Loucy (cell line): ENCODE measurements around the gene LCA5L.

Experiments
- H2AFZ ChIP-seq: fragments of 200-600 bp; sonication (generic); 2 replicates; pipeline ENCODE4 v1.6.0; 2016; ENCODE audit warnings: antibody characterized with exemption, mild to moderate bottlenecking, low read length, moderate library complexity
- H3F3A ChIP-seq: fragments of 200-600 bp; 2 replicates; pipeline ENCODE4 v1.6.0; 2016; ENCODE audit warnings: antibody characterized with exemption, low read depth, mild to moderate bottlenecking
- H3K27me3 ChIP-seq: fragments of 200-600 bp; sonication (generic); 2 replicates; pipeline ENCODE4 v1.6.1; 2014; ENCODE audit warnings: low read length, mild to moderate bottlenecking; ENCODE audit not compliant: insufficient read depth, poor library complexity, severe bottlenecking
- H3K36me3 ChIP-seq: fragments of 200-600 bp; sonication (generic); 2 replicates; pipeline ENCODE4 v1.6.1; 2016; ENCODE audit warnings: low read length; ENCODE audit not compliant: insufficient read depth
- H3K4me1 ChIP-seq: fragments of 200-600 bp; sonication (generic); 2 replicates; pipeline ENCODE4 v1.5.1; 2014; ENCODE audit warnings: low read length, mild to moderate bottlenecking; ENCODE audit not compliant: insufficient read depth, poor library complexity, severe bottlenecking
- H3K4me2 ChIP-seq: fragments of 200-600 bp; sonication (generic); 2 replicates; pipeline ENCODE4 v1.6.0; 2014; ENCODE audit warnings: antibody characterized with exemption, low read length, low read depth, mild to moderate bottlenecking; ENCODE audit not compliant: poor library complexity, severe bottlenecking
- H3K4me3 ChIP-seq: fragments of 200-600 bp; sonication (generic); 2 replicates; pipeline ENCODE4 v1.5.1; 2014; ENCODE audit warnings: low read length, mild to moderate bottlenecking, mixed read lengths; ENCODE audit not compliant: poor library complexity, severe bottlenecking
- H3K79me2 ChIP-seq: fragments of 200-600 bp; sonication (generic); 2 replicates; pipeline ENCODE4 v1.6.1; 2014; ENCODE audit warnings: low read length; ENCODE audit not compliant: insufficient read depth
- H3K9ac ChIP-seq: fragments of 200-600 bp; sonication (generic); 2 replicates; pipeline ENCODE4 v1.6.0; 2014; ENCODE audit warnings: mild to moderate bottlenecking, low read depth, low read length, moderate library complexity; ENCODE audit not compliant: poor library complexity, severe bottlenecking
- H3K9me2 ChIP-seq: fragments of 200-600 bp; sonication (generic); replicated peaks from 2 replicates; pipeline ENCODE4 v1.6.1; 2016; ENCODE audit warnings: low read depth, low read length, mixed read lengths
- H3K9me3 ChIP-seq: fragments of 200-600 bp; sonication (generic); 2 replicates; pipeline ENCODE4 v1.6.1; 2014; ENCODE audit warnings: mild to moderate bottlenecking, antibody characterized with exemption, low read length, low read depth; ENCODE audit not compliant: insufficient read depth
- H4K20me1 ChIP-seq: fragments of 200-600 bp; sonication (generic); 2 replicates; pipeline ENCODE4 v1.6.0; 2014; ENCODE audit warnings: antibody characterized with exemption, low read length, mild to moderate bottlenecking; ENCODE audit not compliant: insufficient read depth, poor library complexity, severe bottlenecking
- EZH2phosphoT487 ChIP-seq: fragments of 200-600 bp; IDR thresholded peaks from 2 replicates; pipeline ENCODE4 v1.6.1; 2018; ENCODE audit warnings: antibody characterized with exemption, mild to moderate bottlenecking, moderate library complexity, borderline replicate concordance
- TF ChIP-seq, protein P1 (sequence below): fragments of 200-600 bp; sonication (generic); conservative IDR thresholded peaks from 2 replicates; pipeline ENCODE4 v1.5.1; 2014; ENCODE audit warnings: mild to moderate bottlenecking, antibody characterized with exemption, low read length

The LCA5L gene

DNA sequence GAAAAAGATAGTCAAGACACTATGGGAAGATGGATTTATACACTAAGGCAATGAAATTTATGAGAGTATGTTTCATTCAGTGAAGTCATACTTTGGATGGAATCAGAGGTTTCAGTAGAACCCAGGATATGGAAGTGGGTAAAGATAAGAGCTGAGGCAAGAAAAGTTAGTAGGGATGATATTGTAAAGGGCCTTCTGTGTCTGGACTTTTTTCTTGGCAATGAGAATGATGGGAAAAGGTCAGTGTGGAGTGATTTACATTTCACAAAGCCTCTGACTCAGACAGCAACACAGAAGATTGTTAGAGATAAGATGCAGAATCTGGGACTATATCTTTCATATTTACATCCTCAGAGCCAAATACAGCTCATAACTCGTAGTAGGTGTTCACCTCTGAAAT lies 38.3 kb upstream of the LCA5L start:
- H3F3A ChIP-seq, result no peaks in the 10 kb centered on the region
- no peak overlapping the region for H2AFZ ChIP-seq
- H3K27me3 ChIP-seq, result no peaks in the 10 kb centered on the region
- H3K4me1 ChIP-seq, result no peaks in the 10 kb centered on the region
- TF ChIP-seq, protein P1, sequence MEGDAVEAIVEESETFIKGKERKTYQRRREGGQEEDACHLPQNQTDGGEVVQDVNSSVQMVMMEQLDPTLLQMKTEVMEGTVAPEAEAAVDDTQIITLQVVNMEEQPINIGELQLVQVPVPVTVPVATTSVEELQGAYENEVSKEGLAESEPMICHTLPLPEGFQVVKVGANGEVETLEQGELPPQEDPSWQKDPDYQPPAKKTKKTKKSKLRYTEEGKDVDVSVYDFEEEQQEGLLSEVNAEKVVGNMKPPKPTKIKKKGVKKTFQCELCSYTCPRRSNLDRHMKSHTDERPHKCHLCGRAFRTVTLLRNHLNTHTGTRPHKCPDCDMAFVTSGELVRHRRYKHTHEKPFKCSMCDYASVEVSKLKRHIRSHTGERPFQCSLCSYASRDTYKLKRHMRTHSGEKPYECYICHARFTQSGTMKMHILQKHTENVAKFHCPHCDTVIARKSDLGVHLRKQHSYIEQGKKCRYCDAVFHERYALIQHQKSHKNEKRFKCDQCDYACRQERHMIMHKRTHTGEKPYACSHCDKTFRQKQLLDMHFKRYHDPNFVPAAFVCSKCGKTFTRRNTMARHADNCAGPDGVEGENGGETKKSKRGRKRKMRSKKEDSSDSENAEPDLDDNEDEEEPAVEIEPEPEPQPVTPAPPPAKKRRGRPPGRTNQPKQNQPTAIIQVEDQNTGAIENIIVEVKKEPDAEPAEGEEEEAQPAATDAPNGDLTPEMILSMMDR, result no peak
- TF ChIP-seq EZH2phosphoT487, result no peak
- H3K79me2 ChIP-seq, result no peaks in the 10 kb centered on the region
- H4K20me1 ChIP-seq, result no peaks in the 10 kb centered on the region
- no peak overlapping the region for H3K4me2 ChIP-seq
- no peaks in the 10 kb centered on the region for H3K9me3 ChIP-seq
- H3K4me3 ChIP-seq, result no peak overlapping the region
- no peaks in the 10 kb centered on the region for H3K36me3 ChIP-seq
- no peaks in the 10 kb centered on the region for H3K9me2 ChIP-seq
- H3K9ac ChIP-seq, result no peak overlapping the region

DNA sequence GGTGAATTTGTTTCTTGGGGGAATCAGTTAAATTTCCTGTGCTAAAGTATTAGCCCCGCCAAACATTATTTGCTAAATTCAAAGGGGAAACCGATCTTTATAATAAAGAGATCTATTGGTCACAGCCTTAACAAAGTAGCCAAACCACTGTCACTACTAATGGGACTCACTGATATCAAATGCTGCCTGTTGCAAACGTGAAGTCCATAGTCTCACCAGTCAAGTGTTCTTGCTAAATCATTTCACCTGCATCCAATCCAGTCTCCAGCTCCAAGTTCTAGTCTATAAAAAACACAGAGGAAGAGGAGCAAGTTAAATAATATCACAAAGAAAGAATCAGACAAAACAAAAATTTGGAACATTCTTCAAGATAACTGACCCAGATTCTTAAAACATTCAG lies 36.3 kb upstream of the LCA5L start:
- no peak overlapping the region for H2AFZ ChIP-seq
- H3K9me3 ChIP-seq, result no peaks in the 10 kb centered on the region
- H3K4me1 ChIP-seq, result no peaks in the 10 kb centered on the region
- no peak overlapping the region for H3K4me3 ChIP-seq
- TF ChIP-seq, protein P1, result no peak
- no peak for TF ChIP-seq EZH2phosphoT487
- no peaks in the 10 kb centered on the region for H3K9me2 ChIP-seq
- H3F3A ChIP-seq, result no peaks in the 10 kb centered on the region
- no peaks in the 10 kb centered on the region for H3K79me2 ChIP-seq
- H3K36me3 ChIP-seq, result no peaks in the 10 kb centered on the region
- no peaks in the 10 kb centered on the region for H3K27me3 ChIP-seq
- H3K9ac ChIP-seq, result no peak overlapping the region
- no peaks in the 10 kb centered on the region for H4K20me1 ChIP-seq
- H3K4me2 ChIP-seq, result no peak overlapping the region

DNA sequence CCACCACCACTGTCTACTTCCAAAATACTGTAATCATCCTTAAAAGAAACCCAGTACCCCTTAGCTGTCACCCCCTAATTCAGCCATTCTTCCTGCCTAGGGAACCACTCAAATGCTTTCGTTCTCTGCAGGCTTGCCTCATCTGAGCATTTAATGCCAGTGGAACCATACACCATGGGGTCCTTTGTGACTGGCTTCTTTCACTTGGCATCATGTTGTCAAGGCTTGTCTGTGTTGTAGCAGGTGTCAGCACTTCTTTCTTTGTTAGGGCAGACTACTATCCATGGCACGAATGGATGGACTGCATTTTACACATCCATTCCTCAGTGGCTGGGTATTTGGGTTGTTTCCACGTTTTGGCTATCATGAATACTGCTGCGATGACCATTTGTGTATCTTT lies 34.7 kb upstream of the LCA5L start:
- no peaks in the 10 kb centered on the region for H3F3A ChIP-seq
- TF ChIP-seq EZH2phosphoT487, result no peak

DNA sequence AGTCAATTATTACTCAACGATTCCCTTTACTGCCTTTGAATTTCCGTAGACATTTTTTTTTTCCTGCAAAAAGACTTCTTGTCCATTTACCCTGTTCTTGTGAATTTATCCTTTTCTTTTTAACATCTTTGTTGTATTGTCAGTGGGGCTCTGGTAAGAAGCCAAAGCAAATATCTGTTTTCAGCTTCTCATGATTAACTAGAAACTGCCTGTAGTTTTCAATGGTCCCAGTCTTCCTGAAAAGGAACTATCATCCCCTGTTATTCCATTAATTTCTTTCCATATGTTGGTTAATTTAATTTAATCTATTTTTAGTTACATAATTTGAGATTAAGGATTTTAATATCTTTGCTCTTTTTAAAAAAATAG lies 34.2 kb upstream of the LCA5L start:
- Histone ChIP-seq H3K4me3 (no peak overlapping the region), H3K27me3 (no peaks in the 10 kb centered on the region), H4K20me1 (no peaks in the 10 kb centered on the region), H3K36me3 (no peaks in the 10 kb centered on the region), H3K9me2 (no peaks in the 10 kb centered on the region), H2AFZ (no peak overlapping the region), H3K4me2 (no peak overlapping the region), H3K4me1 (no peaks in the 10 kb centered on the region), H3K79me2 (no peaks in the 10 kb centered on the region), H3K9me3 (no peaks in the 10 kb centered on the region), H3K9ac (no peak overlapping the region), H3F3A (no peaks in the 10 kb centered on the region)
- TF ChIP-seq, protein P1, result no peak
- TF ChIP-seq EZH2phosphoT487, result no peak

More for the DNA sequence above, 34.7 kb upstream of the LCA5L start:
- H3K27me3 ChIP-seq, result no peaks in the 10 kb centered on the region
- H3K79me2 ChIP-seq, result no peaks in the 10 kb centered on the region
- H3K9me2 ChIP-seq, result no peaks in the 10 kb centered on the region
- H2AFZ ChIP-seq, result no peak overlapping the region
- no peak overlapping the region for H3K4me2 ChIP-seq
- H3K9ac ChIP-seq, result no peak overlapping the region
- no peaks in the 10 kb centered on the region for H3K4me1 ChIP-seq
- no peaks in the 10 kb centered on the region for H3K36me3 ChIP-seq
- H3K9me3 ChIP-seq, result no peaks in the 10 kb centered on the region
- no peak overlapping the region for H3K4me3 ChIP-seq
- H4K20me1 ChIP-seq, result no peaks in the 10 kb centered on the region
